HepG2 (cell line): ENCODE results near the gene SHROOM1. TPM values are rescaled to one million over a fixed set of nuclear protein-coding genes. Genes with fewer than 3 reads are reported as not detected.
A peak's percentile ranks its signal among the peaks of the same experiment; 100 is the strongest.

Experiments
- ATAC-seq: fragments of 200-7000 bp; cut with Tn5 transposase; 3 replicates; pipeline ENCODE4 v1.9.1; 2020; ENCODE audit warnings: mild to moderate bottlenecking, moderate library complexity
- BruUV-seq: library from RNA; stranded (reverse); fragments of 400-500 nt; replicated peaks from 2 replicates; lab custom pipeline; 2021; lab: Mats Ljungman, UMichigan
- CTCF ChIA-PET: fragments of 300-600 bp; formaldehyde crosslinking; extraction: SDS; loops from one replicate; lab custom pipeline; 2021; ENCODE audit warnings: low total read pairs, inconsistent platforms, low intra/inter-chr PET ratio; lab: Yijun Ruan, JAX
- POLR2A ChIA-PET: fragments of 350-600 bp; sonication (Branson Sonifier 250); formaldehyde crosslinking; loops from one replicate; lab custom pipeline; 2020; ENCODE audit warnings: antibody characterized with exemption, inconsistent platforms; lab: Yijun Ruan, JAX
- DNase-seq: peaks from one replicate; pipeline ENCODE4 v3.0.0-alpha.2; 2015; ENCODE audit warnings: low spot score
- FAIRE-seq: peaks from 3 replicates; lab custom pipeline; 2011; peaks lifted over from hg19 to GRCh38; lab: Jason Lieb, UNC
- H2AFZ ChIP-seq: one replicate; pipeline ENCODE4 v1.6.1; 2011; ENCODE audit warnings: low read length, inconsistent platforms
- H3K27ac ChIP-seq: fragments of 300-600 bp; 3 replicates; pipeline ENCODE4 v1.8.0; 2011; ENCODE audit warnings: mixed run types, mild to moderate bottlenecking, mixed read lengths, low read length, inconsistent platforms; ENCODE audit not compliant: insufficient read depth; ENCODE audit errors: extremely low read length
- H3K27me3 ChIP-seq, 2 experiments: fragments of 200-600 bp in 1 of 2; 2 replicates in 1 of 2; 3 replicates in 1 of 2; pipeline versions ENCODE4 v1.6.0 to v1.8.0; 2011; ENCODE audit warnings: low read length in 2 of 2, mild to moderate bottlenecking in 2 of 2, moderate library complexity in 2 of 2, inconsistent platforms in 1 of 2; ENCODE audit not compliant: insufficient read depth in 2 of 2, control insufficient read depth in 1 of 2
- H3K36me3 ChIP-seq, 2 experiments: fragments of 200-600 bp in 1 of 2; replicated peaks in 1 of 2; 2 replicates in 1 of 2; 3 replicates in 1 of 2; pipeline versions ENCODE4 v1.5.1 to v1.8.0; 2011; ENCODE audit warnings: low read length in 2 of 2, inconsistent platforms in 1 of 2; ENCODE audit not compliant: insufficient read depth in 2 of 2, control insufficient read depth in 1 of 2
- H3K4me1 ChIP-seq: 2 replicates; pipeline ENCODE4 v1.5.1; 2012; ENCODE audit warnings: low read length, inconsistent platforms; ENCODE audit not compliant: insufficient read depth
- H3K4me2 ChIP-seq: 2 replicates; pipeline ENCODE4 v1.6.0; 2011; ENCODE audit warnings: low read depth, low read length, inconsistent platforms
- H3K4me3 ChIP-seq, 3 experiments: fragments of 200-600 bp in 1 of 3; sonication (generic), shearing (Covaris generic) in 1 of 3; replicated peaks in 1 of 3; 2 replicates each; pipeline ENCODE4 v1.5.1; 2011 to 2016; ENCODE audit warnings: low read length in 3 of 3, inconsistent platforms in 2 of 3, low read depth in 2 of 3, mild to moderate bottlenecking in 2 of 3, control low read depth in 1 of 3, mixed read lengths in 1 of 3; ENCODE audit not compliant: insufficient read depth in 1 of 3
- H3K79me2 ChIP-seq: one replicate; pipeline ENCODE4 v1.6.1; 2011; ENCODE audit warnings: low read length, inconsistent platforms; ENCODE audit not compliant: insufficient read depth
- H3K9ac ChIP-seq: 2 replicates; pipeline ENCODE4 v1.6.0; 2011; ENCODE audit warnings: mild to moderate bottlenecking, low read depth, low read length, inconsistent platforms; ENCODE audit not compliant: insufficient read depth
- H3K9me3 ChIP-seq: 2 replicates; pipeline ENCODE4 v1.5.1; 2012; ENCODE audit warnings: mild to moderate bottlenecking, low read length
- H4K20me1 ChIP-seq: 2 replicates; pipeline ENCODE4 v1.6.0; 2011; ENCODE audit warnings: inconsistent platforms, mild to moderate bottlenecking, low read length, moderate library complexity; ENCODE audit not compliant: insufficient read depth
- ASH2L ChIP-seq: fragments of 300-600, 200-600 bp; sonication (generic); IDR thresholded peaks from 2 replicates; pipeline ENCODE4 v1.7.0; 2017; ENCODE audit warnings: low read depth, mild to moderate bottlenecking, moderate library complexity, mixed read lengths, low read length; ENCODE audit not compliant: insufficient read length
- BHLHE40 ChIP-seq: IDR thresholded peaks from 2 replicates; pipeline ENCODE4 v1.6.1; 2011; ENCODE audit warnings: low read length, improper control_type of control experiment
- HMG20B ChIP-seq: conservative IDR thresholded peaks from 2 replicates; pipeline ENCODE4 v1.6.1; 2016; ENCODE audit warnings: missing genetic modification reagents, missing compliant biosample characterization
- KLF12 ChIP-seq: sonication (generic); formaldehyde crosslinking; IDR thresholded peaks from 2 replicates; pipeline ENCODE4 v1.4.0; 2020; ENCODE audit warnings: missing genetic modification reagents, borderline replicate concordance
- MIER3 ChIP-seq: IDR thresholded peaks from 2 replicates; pipeline ENCODE4 v1.6.1; 2016; ENCODE audit warnings: missing compliant biosample characterization, borderline replicate concordance
- NFKB2 ChIP-seq: sonication (generic); formaldehyde crosslinking; IDR thresholded peaks from 2 replicates; pipeline ENCODE4 v1.4.0; 2020; ENCODE audit warnings: missing genetic modification reagents, borderline replicate concordance
- SALL2 ChIP-seq: sonication (generic); formaldehyde crosslinking; IDR thresholded peaks from 2 replicates; pipeline ENCODE4 v1.8.1; 2023; ENCODE audit warnings: mild to moderate bottlenecking, missing genetic modification reagents, inconsistent platforms
- SOX13 ChIP-seq, 3 experiments: fragments of 450-650 bp in 1 of 3; sonication (generic) in 1 of 3; formaldehyde crosslinking in 1 of 3; IDR thresholded peaks in 2 of 3; conservative IDR thresholded peaks in 1 of 3; 2 replicates each; pipeline versions ENCODE4 v1.5.0 to v1.6.1; 2016 to 2020; ENCODE audit warnings: antibody characterized with exemption in 1 of 3, mild to moderate bottlenecking in 1 of 3, missing compliant biosample characterization in 1 of 3, missing genetic modification reagents in 1 of 3, moderate library complexity in 1 of 3
- STAT5B ChIP-seq: sonication (generic); formaldehyde crosslinking; IDR thresholded peaks from 2 replicates; pipeline ENCODE4 v1.4.0; 2020; ENCODE audit warnings: missing genetic modification reagents
- ZBTB7A ChIP-seq: sonication (generic); formaldehyde crosslinking; IDR thresholded peaks from 2 replicates; pipeline ENCODE4 v1.8.0; 2022; ENCODE audit warnings: mild to moderate bottlenecking, missing genetic modification reagents
- ZNF552 ChIP-seq: sonication (generic); formaldehyde crosslinking; IDR thresholded peaks from 2 replicates; pipeline ENCODE4 v1.9.0; 2022; ENCODE audit warnings: missing genetic modification reagents, mild to moderate bottlenecking, borderline replicate concordance
- WGBS: methylation state at CpG from one replicate; pipeline ENCODE4 v1.1.6; 2017; ENCODE audit warnings: low lambda C conversion rate; 5-methylcytosine and 5-hydroxymethylcytosine counted together
- in situ Hi-C: cut with HindIII; loops from 2 replicates; pipeline ENCODE4 v1.10.0; 2017; ENCODE audit warnings: low pct_unique_long_range_greater_than_20kb; ENCODE audit not compliant: extremely low pct_ligation_motif_present
- intact Hi-C: fragments of 100-400 bp; cut with micrococcal nuclease; formaldehyde crosslinking; loops from one replicate; pipeline ENCODE4 v1.10.0; 2022; ENCODE audit not compliant: unreplicated experiment
- polyA plus RNA-seq, 8 experiments: library from polyadenylated mRNA; depleted of rRNA in 3 of 8; stranded (reverse) in 7 of 8; unstranded in 1 of 8; fragments of >200 nt; fragmentation: Illumina TruSeq in 4 of 8; extraction: Trizol in 4 of 8; gene quantifications; 2 replicates each; pipeline versions ENCODE4 v1.2.1 to v1.2.3, GENCODE V29; 2011 to 2016; ENCODE audit warnings: low read depth in 4 of 8, missing spikeins in 1 of 8, mixed read lengths in 1 of 8; ENCODE audit not compliant: insufficient read depth in 1 of 8
- total RNA-seq, 5 experiments: library from RNA; depleted of rRNA; stranded (reverse); fragments of >200 nt; fragmentation: Illumina TruSeq; extraction: Trizol; gene quantifications; 2 replicates each; pipeline ENCODE4 v1.2.3, GENCODE V29; 2016; ENCODE audit warnings: low read depth in 1 of 5
- TF ChIP-seq, protein P1 (sequence below): sonication (generic); formaldehyde crosslinking; conservative IDR thresholded peaks from 2 replicates; pipeline ENCODE4 v1.4.0; 2020; ENCODE audit warnings: mild to moderate bottlenecking, missing genetic modification reagents, moderate library complexity
- TF ChIP-seq, protein P2 (sequence below): sonication (generic); formaldehyde crosslinking; IDR thresholded peaks from 2 replicates; pipeline ENCODE4 v1.5.1; 2020; ENCODE audit warnings: mild to moderate bottlenecking, missing genetic modification reagents, borderline replicate concordance

SHROOM1 gene
- total and polyA plus RNA-seq, 2 of the 13 experiments (the other 11 are each of a cell fraction or from before 2014, with no cell fraction given), result 18.2 to 25.7 TPM

DNA sequence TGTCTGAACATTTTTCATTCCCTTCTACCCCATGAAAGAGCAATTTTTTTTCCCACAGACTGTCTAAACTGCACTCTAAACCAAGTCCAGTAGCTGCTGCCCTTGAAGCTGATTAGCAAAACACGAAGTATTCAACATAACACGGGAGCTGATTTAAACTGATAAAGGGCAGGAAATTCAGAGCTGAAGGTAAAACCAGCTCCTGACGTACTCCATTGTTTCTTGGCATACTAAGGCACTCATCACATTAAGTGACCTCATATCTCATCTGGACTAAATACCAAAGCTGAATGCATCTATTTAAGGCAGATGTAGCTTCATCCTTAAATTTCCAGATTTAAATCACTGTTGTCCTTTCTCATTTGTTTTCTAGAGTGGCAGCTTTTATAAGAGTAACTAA, 23.9 kb upstream of the SHROOM1 start (continued):
- no peak for TF ChIP-seq KLF12 (CRISPR knock-in tag)
- no peak for TF ChIP-seq SALL2 (CRISPR knock-in tag)
- no peak for TF ChIP-seq MIER3
- no peak for TF ChIP-seq BHLHE40
- TF ChIP-seq SOX13 (IDR thresholded peaks at IDR 0.05), result no peak
- 0 out of 4 replicates have a peak, but pooled peaks of 1 of the 2 experiments have one; percentile 13 for TF ChIP-seq SOX13 (CRISPR knock-in tag; conservative IDR thresholded peaks at IDR 0.05 in 1 of 2, IDR thresholded peaks at IDR 0.05 in 1 of 2)

DNA sequence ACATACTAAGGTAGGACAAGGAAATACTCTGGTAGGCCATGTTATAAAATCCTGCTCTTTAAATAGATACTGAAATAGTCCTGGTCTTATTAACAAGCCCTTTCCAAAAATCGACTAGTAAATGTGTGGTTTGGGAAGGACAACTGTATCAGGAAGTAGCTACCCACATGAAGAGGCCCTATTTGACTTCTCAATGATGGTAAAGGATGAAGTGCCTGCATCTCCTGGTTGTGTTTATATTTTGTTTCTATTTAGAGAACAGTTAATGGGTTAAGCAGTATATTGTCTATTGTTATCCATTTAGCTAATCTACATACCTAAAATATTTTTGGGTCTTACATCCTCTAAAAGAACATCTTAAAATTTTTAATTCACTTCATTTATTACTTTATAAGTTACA, 23.3 kb upstream of the SHROOM1 start:
- 5% methylated on average over 1 of the region's 1 CpG for WGBS
- POLR2A ChIA-PET, result interaction anchor here (1.0 to 2.8 kb wide), 5 partner anchors 12 to 198 kb away, joined by 3 to 28 read pairs (median 8); partner anchors contain the start of genes GDF9, HSPA4 and UQCRQ
- Histone ChIP-seq H3K4me3 (no peak overlapping the region; a peak in 1 of 6 replicates), H3K9me3 (no peaks in the 10 kb centered on the region), H3K4me1 (peaks cover 64% of the 10 kb centered on the region), H3K36me3 (no peaks in the 10 kb centered on the region), H4K20me1 (no peaks in the 10 kb centered on the region), H3K4me2 (peak overlapping the region; percentile 36; the same call in 1 of the 2 replicates), H2AFZ (no peak overlapping the region), H3K27ac (peak overlapping the region; percentile 55), H3K79me2 (no peaks in the 10 kb centered on the region), H3K9ac (0 out of 2 replicates have a peak overlapping the region, but pooled peaks have one; percentile 15), H3K27me3 (no peaks in the 10 kb centered on the region; a peak in 1 of 5 replicates)
- DNase-seq (no peak), ATAC-seq (no peak), FAIRE-seq (no peak)
- in situ Hi-C loops, result no loop called here
- TF ChIP-seq, protein P1, sequence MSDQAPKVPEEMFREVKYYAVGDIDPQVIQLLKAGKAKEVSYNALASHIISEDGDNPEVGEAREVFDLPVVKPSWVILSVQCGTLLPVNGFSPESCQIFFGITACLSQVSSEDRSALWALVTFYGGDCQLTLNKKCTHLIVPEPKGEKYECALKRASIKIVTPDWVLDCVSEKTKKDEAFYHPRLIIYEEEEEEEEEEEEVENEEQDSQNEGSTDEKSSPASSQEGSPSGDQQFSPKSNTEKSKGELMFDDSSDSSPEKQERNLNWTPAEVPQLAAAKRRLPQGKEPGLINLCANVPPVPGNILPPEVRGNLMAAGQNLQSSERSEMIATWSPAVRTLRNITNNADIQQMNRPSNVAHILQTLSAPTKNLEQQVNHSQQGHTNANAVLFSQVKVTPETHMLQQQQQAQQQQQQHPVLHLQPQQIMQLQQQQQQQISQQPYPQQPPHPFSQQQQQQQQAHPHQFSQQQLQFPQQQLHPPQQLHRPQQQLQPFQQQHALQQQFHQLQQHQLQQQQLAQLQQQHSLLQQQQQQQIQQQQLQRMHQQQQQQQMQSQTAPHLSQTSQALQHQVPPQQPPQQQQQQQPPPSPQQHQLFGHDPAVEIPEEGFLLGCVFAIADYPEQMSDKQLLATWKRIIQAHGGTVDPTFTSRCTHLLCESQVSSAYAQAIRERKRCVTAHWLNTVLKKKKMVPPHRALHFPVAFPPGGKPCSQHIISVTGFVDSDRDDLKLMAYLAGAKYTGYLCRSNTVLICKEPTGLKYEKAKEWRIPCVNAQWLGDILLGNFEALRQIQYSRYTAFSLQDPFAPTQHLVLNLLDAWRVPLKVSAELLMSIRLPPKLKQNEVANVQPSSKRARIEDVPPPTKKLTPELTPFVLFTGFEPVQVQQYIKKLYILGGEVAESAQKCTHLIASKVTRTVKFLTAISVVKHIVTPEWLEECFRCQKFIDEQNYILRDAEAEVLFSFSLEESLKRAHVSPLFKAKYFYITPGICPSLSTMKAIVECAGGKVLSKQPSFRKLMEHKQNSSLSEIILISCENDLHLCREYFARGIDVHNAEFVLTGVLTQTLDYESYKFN (CRISPR knock-in tag), result 0 out of 2 replicates have a peak, but pooled peaks have one; percentile 2
- TF ChIP-seq ZBTB7A (no peak), STAT5B (CRISPR knock-in tag) (no peak), ASH2L (peak; percentile 12), ZNF552 (CRISPR knock-in tag) (no peak), HMG20B (CRISPR knock-in tag) (no peak), NFKB2 (CRISPR knock-in tag) (no peak)
- TF ChIP-seq, protein P2, sequence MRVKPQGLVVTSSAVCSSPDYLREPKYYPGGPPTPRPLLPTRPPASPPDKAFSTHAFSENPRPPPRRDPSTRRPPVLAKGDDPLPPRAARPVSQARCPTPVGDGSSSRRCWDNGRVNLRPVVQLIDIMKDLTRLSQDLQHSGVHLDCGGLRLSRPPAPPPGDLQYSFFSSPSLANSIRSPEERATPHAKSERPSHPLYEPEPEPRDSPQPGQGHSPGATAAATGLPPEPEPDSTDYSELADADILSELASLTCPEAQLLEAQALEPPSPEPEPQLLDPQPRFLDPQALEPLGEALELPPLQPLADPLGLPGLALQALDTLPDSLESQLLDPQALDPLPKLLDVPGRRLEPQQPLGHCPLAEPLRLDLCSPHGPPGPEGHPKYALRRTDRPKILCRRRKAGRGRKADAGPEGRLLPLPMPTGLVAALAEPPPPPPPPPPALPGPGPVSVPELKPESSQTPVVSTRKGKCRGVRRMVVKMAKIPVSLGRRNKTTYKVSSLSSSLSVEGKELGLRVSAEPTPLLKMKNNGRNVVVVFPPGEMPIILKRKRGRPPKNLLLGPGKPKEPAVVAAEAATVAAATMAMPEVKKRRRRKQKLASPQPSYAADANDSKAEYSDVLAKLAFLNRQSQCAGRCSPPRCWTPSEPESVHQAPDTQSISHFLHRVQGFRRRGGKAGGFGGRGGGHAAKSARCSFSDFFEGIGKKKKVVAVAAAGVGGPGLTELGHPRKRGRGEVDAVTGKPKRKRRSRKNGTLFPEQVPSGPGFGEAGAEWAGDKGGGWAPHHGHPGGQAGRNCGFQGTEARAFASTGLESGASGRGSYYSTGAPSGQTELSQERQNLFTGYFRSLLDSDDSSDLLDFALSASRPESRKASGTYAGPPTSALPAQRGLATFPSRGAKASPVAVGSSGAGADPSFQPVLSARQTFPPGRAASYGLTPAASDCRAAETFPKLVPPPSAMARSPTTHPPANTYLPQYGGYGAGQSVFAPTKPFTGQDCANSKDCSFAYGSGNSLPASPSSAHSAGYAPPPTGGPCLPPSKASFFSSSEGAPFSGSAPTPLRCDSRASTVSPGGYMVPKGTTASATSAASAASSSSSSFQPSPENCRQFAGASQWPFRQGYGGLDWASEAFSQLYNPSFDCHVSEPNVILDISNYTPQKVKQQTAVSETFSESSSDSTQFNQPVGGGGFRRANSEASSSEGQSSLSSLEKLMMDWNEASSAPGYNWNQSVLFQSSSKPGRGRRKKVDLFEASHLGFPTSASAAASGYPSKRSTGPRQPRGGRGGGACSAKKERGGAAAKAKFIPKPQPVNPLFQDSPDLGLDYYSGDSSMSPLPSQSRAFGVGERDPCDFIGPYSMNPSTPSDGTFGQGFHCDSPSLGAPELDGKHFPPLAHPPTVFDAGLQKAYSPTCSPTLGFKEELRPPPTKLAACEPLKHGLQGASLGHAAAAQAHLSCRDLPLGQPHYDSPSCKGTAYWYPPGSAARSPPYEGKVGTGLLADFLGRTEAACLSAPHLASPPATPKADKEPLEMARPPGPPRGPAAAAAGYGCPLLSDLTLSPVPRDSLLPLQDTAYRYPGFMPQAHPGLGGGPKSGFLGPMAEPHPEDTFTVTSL (CRISPR knock-in tag), result no peak
- BruUV-seq, result no TSS peak
- intact Hi-C loops, result no loop called here
- CTCF ChIA-PET, result no interaction called here
